Measurements from ENCODE around the gene OR10G7.
A peak's percentile ranks its signal among the peaks of the same experiment; 100 is the strongest.

GRCh38 chr11:124069429-124070401 lies 28.6 kb upstream of the OR10G7 start:
- TF ChIP-seq CTCF (conservative IDR thresholded peaks at IDR 0.05 in 1 of 2, IDR thresholded peaks at IDR 0.05 in 1 of 2; ENCODE audit: extremely low read depth in 1 of 2, insufficient read depth in 1 of 2, low read depth in 1 of 2, low read length in 2 of 2) (peak; percentile 81 to 85), EZH2 (IDR thresholded peaks at IDR 0.05; ENCODE audit: borderline replicate concordance, low read length) (no peak)
